ENCODE measurements around the gene CROCC.

- TF ChIP-seq CTCF (IDR thresholded peaks at IDR 0.05; ENCODE audit: insufficient read depth, low read length) (no peak), POLR2AphosphoS5 (IDR thresholded peaks at IDR 0.05; ENCODE audit: low read depth) (no peak)
Measured at GRCh38 chr1:16975838-16976237, 54.1 kb downstream of the CROCC start.
